DMS53 treated with DMSO at 0.1 percent for 48 hours (cell line): ENCODE data around the gene FBXL4.

Experiments
- DNase-seq: peaks from one replicate; lab custom pipeline; 2025; ENCODE audit not compliant: unreplicated experiment; lab: John Stamatoyannopoulos, UW

The FBXL4 gene

GRCh38 chr6:98947411-98948292 is at the start of gene FBXL4:
TSS of gene FBXL4 (minus strand) at chr6:98947946. CDS start at chr6:98926988, 20,958 bp downstream.
- peak; percentile 84 for DNase-seq

DNA sequence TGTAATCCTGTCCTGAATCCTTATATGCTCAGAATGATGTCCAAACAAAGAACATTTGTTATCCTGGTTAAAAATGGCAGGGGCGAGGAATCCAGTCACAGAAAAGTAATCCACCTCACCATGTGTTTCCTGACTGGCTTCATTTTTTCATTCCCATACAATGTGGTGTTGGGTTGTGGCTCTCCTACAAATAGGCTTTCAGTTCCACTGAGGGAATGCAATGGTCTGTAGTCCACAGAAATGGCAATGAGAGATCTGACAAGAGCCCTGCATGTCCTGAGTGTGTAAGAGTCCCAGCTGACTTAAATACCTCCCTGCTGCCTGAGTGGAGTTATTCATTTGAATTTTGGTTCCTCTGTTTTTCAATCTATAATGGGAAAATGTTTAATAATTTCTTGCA is 47.4 kb upstream of the FBXL4 start:
- DNase-seq = no peak

GRCh38 chr6:98992535-98992934 is 44.8 kb upstream of the FBXL4 start:
- DNase-seq = no peak

- DNase-seq = no peak
Observed at GRCh38 chr6:98986071-98986615, 38.4 kb upstream of the FBXL4 start.

- DNase-seq = no peak
Observed at GRCh38 chr6:98985391-98985790, 37.6 kb upstream of the FBXL4 start.

DNA sequence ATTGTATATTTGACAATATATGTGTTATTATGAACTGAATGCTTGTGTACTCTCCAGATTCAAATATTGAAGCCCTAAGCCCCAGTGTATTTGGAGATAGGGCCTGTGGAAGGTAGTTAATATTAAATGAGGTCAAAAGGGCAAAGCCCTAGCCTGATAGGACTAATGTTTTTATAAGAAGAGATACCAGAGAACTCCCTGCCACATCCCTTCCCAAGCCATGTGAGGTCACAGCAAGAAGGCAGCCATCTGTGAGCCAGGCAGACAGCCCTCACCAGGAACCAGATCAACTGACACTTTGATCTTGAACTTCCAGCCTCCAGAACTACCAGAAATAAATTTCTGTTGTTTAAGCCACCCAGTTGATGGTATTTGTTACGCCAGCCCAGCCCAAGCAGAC is 36.4 kb upstream of the FBXL4 start:
- DNase-seq = no peak

GRCh38 chr6:98981473-98981872 is 33.7 kb upstream of the FBXL4 start:
- no peak for DNase-seq

- no peak for DNase-seq
Observed at GRCh38 chr6:98980819-98981218, 33.1 kb upstream of the FBXL4 start.

DNA sequence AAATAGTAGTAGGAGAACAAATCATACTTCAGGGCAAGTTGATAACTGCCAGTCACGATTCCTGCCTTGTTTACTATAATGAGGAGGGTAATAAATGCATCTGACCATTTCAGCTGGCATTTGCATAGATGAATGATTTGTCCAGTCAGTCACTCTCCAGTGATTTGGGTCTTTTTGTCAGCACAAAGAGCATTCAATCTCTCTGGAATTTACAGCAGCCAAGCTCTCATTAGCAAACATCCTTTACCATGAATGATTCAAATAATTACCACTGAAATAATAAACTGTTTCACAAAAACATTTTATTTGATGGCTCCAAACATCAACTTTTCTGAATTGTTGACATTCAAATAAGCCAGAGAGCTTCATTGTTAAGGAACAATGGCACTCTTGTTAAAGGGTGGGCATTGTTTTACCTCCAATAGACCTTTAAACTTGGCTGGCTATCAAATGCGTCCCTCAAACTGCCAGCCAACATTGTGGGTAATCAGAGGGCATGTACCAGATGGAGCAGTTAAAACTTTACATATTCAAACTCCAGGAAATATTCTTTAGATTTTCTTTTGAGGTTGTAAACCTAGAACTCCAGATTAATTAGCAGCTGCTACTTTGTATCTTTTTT is 30.0 kb upstream of the FBXL4 start:
- DNase-seq = no peak

DNA sequence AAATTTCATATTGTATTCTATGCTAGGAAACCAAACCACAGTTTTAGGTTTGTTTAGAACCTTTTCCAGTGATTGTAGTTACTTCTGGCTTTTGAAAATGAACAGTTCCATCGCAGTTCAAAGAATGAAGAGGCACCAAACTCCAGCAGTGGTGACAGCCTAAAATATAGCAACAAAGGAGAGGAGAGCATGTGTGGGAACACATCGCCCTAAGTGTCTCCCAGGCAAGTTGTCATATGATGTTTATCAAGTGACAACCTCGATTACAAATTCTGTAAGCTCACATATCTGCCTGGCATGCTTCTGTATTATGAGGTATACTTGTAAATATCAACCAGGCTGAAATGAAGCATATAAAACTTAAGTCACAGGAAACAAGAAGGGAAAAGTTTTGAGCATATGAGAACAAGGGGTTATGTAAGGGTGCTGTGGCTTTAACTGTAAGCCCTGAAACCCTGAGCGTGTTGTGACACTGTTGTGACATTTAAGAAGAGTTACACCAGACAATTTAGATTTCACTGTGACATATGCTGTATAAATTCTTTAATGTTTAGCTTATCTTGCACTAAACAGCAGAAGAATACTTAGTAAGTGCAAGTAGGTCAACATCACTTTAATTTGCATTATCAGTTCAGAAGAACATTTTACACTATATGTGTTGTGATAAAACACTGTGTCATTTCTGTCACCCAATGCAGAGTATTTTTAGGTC is 29.1 kb upstream of the FBXL4 start:
- DNase-seq = no peak

DNA sequence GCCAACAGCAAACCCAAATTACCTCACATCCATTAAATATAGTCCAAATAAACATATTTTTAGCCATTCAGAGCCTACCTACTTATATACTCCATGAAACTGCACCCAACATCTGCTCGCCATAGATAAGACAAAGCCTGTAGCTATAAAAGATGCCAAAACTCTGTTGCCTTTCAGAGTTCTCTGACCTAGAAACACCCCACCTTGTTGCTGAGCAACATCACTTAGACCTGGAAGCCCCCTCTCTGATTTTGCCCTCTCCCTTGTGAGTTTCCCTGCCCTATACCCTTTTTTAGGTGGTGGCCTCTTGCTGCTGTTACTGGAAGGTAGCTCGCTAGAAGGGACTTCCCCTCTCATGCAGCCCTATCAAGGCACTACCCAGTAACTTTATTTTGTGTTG is 27.7 kb upstream of the FBXL4 start:
- no peak for DNase-seq

DNA sequence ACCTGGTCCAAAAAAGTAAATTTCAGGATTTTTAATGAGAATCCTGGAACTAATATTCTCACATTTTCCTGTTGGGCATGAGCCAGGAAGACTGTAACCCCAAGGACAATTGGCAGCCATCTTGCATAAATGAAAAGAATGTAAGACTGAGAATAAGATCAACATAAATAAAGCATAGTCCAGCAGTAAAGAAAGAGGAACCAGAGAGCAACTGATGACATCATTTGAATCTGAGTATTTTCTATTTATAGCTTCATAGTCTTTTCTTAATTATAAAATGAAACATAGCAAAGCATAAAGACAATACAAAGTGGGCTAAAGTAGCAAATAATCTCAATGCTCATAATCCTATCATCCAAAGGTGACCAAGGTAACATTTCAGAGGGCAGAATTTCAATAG is 26.6 kb upstream of the FBXL4 start:
- no peak for DNase-seq

- no peak for DNase-seq
Observed at GRCh38 chr6:98973571-98973970, 25.8 kb upstream of the FBXL4 start.

DNA sequence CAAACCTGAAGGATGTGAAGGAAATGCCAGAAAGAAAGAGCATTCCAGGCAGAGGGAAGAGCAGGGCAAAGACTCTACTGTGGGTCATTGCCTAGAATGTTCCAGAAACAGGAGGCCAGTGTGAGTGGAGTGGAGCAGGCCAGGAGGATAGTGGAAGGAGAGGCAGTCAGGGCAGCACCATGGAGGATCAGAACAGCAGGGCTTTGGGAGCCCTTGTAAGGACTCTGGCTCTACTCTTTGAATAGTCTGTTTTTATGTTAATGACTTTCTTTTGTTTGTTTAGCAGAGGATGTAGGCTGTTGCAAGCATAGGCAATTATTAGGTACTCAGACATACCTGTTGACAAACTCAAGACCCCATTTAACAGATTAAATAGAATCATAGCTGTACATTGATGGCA is 23.6 kb upstream of the FBXL4 start:
- no peak for DNase-seq

DNA sequence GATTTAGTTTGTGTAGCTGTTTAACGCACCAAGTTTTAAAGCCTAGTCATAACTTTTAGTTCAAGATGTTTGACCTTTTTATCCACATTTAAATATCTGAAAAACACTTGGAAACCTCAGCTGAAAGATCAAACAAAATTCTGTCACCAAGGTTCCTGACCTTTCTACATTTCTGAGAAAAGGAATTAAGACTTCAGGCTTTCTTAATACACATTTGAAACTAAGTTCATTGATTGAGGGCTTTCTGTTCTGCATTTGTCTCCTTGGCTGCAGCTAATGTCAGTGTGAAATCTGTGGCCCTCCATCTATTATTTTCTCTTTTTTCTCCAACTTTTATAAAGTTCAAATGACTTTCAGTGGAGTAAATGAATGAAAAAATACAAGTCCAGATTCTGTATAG is 22.7 kb upstream of the FBXL4 start:
- DNase-seq = no peak

DNA sequence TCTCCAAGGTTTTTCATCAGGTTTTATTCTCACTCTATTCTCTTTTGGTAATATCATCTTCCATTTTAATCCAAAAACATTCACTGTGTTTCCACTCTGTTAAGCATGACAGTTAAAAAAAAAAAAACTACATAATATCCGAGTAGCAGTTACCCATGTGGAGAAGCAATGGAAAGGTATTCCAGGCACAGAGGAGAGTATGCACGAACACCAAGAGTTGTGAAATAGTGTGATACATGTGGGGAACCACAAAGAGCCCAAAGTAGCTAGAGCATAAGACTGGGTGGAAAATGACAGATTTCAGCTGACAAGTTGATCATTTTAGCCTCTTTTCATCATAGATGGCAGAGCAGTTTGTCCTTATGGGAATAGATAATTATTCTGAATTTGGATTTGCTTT is 19.9 kb upstream of the FBXL4 start:
- no peak for DNase-seq

- no peak for DNase-seq
Observed at GRCh38 chr6:98959631-98960030, 11.9 kb upstream of the FBXL4 start.

GRCh38 chr6:98958776-98959175 is 11.0 kb upstream of the FBXL4 start:
- DNase-seq = no peak

GRCh38 chr6:98957450-98957849 is 9.7 kb upstream of the FBXL4 start:
- peak; percentile 46 for DNase-seq

- DNase-seq = no peak
Observed at GRCh38 chr6:98949589-98949988, 1.8 kb upstream of the FBXL4 start.

DNA sequence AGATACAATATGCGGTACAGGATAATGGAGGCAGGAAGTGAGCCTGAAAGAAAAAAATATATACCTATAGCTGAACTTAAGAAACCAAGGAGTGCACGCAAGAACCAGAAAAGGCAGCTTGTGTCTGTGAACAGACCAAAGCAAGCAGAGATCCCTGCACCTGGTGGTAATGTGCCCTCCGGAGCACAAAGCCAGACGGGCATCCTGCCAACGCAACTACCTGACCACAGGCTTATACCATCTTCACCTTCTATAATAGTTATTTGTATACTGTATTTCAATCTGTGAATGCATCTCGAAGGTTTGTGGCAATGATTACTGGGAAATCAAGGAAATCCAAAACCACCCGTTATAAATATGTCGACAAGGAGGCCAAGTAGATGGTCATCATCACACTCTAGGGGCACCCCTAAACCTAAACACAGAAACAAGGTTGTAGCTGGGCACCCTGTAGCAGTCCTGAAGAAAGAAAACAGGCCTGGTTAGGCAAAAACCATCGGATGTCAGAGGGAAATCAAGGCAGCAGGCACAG is 801 bp downstream of the FBXL4 start:
- DNase-seq = peak; percentile 21
